GM12892 (cell line): ENCODE measurements around the gene GFRA1.

Source experiments
- POLR2A ChIP-seq: IDR thresholded peaks from 2 replicates; pipeline ENCODE4 v1.6.1; 2011; ENCODE audit warnings: low read depth, low read length, control low read depth
- POLR2AphosphoS5 ChIP-seq: IDR thresholded peaks from 2 replicates; pipeline ENCODE4 v1.6.1; 2011; ENCODE audit warnings: low read depth, low read length, control low read depth

DNA sequence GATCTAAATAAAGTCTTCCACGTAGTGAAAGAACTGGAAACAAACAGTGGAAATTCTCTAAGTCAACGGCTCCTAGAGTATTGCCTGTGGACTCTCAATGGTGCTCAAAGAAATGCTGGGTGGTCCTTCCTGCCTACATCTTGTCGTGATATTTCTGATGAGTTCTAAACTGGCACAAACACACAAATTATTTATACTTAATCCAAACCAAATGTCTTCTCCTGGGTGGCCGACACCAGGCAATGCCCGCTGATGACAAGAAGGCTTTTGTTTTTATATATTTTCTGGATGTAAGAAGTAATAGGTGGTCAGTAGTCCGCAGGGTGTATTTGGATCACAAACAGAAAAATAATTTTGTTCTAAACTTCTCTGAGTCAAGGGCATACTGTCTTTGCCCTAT is 178.7 kb downstream of the GFRA1 start:
- no peak for TF ChIP-seq POLR2A
- TF ChIP-seq POLR2AphosphoS5: no peak
